Measurements from ENCODE around the gene EEFSEC.
A peak's percentile ranks its signal among the peaks of the same experiment; 100 is the strongest.

The EEFSEC gene

GRCh38 chr3:128226186-128226725 is 73.0 kb downstream of the EEFSEC start:
- Histone ChIP-seq H3F3A (ENCODE audit: insufficient read depth, low read length) (no peaks in the 10 kb centered on the region), H3K9ac (ENCODE audit: low read length) (no peak overlapping the region), H3K9me3 (replicated peaks; ENCODE audit: insufficient read depth, low read length) (no peaks in the 10 kb centered on the region), H3K4me3 (ENCODE audit: low read length) (no peak overlapping the region), H3K27me3 (replicated peaks; ENCODE audit: insufficient read depth, low read length) (no peaks in the 10 kb centered on the region), H3K79me2 (ENCODE audit: low read length) (no peaks in the 10 kb centered on the region), H2AFZ (ENCODE audit: low read length) (no peak overlapping the region), H3K36me3 (replicated peaks; ENCODE audit: insufficient read depth, low read length) (no peaks in the 10 kb centered on the region), H4K20me1 (ENCODE audit: insufficient read depth, low read length) (no peaks in the 10 kb centered on the region), H3K4me1 (ENCODE audit: low read length) (no peaks in the 10 kb centered on the region), H3K27ac (ENCODE audit: low read length) (no peak overlapping the region), H3K9me2 (replicated peaks; ENCODE audit: insufficient read depth, low read length) (no peaks in the 10 kb centered on the region), H3K4me2 (ENCODE audit: low read depth, low read length) (no peak overlapping the region)
- TF ChIP-seq EZH2 (optimal IDR thresholded peaks at IDR 0.05; ENCODE audit: low read depth, low read length): no peak
- TF ChIP-seq EZH2phosphoT487 (IDR thresholded peaks at IDR 0.05; ENCODE audit: low read length): no peak
- no peak for TF ChIP-seq CTCF (IDR thresholded peaks at IDR 0.05; ENCODE audit: low read length)
- DNase-seq: no peak

DNA sequence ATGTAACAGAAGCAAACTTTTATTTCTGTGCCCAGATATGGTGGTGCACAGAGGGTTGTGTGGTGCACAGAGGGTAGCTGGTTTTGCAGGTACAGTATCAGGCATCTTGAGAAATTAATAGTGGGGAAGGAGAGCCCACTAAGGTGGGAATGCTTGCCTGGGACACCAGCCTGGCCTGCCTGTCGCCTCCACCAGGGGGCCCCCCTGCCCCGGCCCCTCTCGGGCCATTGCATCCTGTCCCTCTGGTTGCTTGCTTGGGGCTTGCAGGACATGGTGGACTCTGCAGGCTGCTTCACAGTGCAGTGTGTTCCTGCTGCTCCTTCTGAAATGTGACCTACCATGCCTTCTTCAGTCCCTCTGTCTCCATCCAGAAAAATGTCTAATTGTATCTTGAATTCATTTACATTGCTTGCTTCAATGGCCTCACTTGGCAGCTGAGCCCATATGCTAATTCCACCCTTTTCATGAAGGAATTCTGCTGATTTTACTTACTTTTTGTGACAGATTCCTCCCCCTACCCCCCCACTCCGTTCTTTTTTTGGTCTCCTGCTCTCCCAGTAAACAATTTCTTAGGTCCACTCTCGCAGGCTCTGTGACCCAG is 73.6 kb downstream of the EEFSEC start:
- Histone ChIP-seq H3K36me3 (replicated peaks; ENCODE audit: insufficient read depth, low read length) (no peaks in the 10 kb centered on the region), H3F3A (ENCODE audit: insufficient read depth, low read length) (no peaks in the 10 kb centered on the region), H3K4me1 (ENCODE audit: low read length) (no peaks in the 10 kb centered on the region), H2AFZ (ENCODE audit: low read length) (no peak overlapping the region), H3K27ac (ENCODE audit: low read length) (no peak overlapping the region), H3K9me3 (replicated peaks; ENCODE audit: insufficient read depth, low read length) (no peaks in the 10 kb centered on the region), H3K4me2 (ENCODE audit: low read depth, low read length) (no peak overlapping the region), H4K20me1 (ENCODE audit: insufficient read depth, low read length) (no peaks in the 10 kb centered on the region), H3K9me2 (replicated peaks; ENCODE audit: insufficient read depth, low read length) (no peaks in the 10 kb centered on the region), H3K9ac (ENCODE audit: low read length) (no peak overlapping the region), H3K79me2 (ENCODE audit: low read length) (no peaks in the 10 kb centered on the region), H3K4me3 (ENCODE audit: low read length) (no peak overlapping the region), H3K27me3 (replicated peaks; ENCODE audit: insufficient read depth, low read length) (no peaks in the 10 kb centered on the region)
- no peak for DNase-seq
- TF ChIP-seq EZH2phosphoT487 (IDR thresholded peaks at IDR 0.05; ENCODE audit: low read length) (no peak), CTCF (IDR thresholded peaks at IDR 0.05; ENCODE audit: low read length) (peak; percentile 58), EZH2 (optimal IDR thresholded peaks at IDR 0.05; ENCODE audit: low read depth, low read length) (no peak)

DNA sequence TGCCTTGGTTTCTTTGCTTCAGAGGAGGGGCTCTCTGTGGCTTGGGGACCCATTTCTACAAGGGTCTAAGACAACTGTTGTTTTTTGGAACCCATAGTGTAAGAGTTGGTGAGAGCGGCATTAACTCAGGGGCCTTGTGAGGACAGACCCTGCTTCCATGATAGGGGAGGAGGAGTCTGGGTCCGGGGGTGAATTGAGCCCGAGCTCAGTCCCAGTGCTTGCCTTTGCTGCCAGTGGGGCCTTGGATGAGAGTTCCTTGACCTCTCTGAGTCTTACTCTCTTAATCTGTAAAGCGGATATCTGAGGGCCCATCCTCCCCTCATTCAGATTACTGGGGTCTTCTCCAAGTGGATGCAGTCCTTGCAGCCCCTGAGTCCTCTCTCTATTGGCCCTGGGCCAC is 74.2 kb downstream of the EEFSEC start:
- no peaks in the 10 kb centered on the region for H4K20me1 ChIP-seq (ENCODE audit: insufficient read depth, low read length)
- no peaks in the 10 kb centered on the region for H3K9me3 ChIP-seq (replicated peaks; ENCODE audit: insufficient read depth, low read length)
- no peaks in the 10 kb centered on the region for H3K4me1 ChIP-seq (ENCODE audit: low read length)
- TF ChIP-seq CTCF (IDR thresholded peaks at IDR 0.05; ENCODE audit: low read length) (no peak), EZH2phosphoT487 (IDR thresholded peaks at IDR 0.05; ENCODE audit: low read length) (no peak), EZH2 (optimal IDR thresholded peaks at IDR 0.05; ENCODE audit: low read depth, low read length) (no peak)
- H3K36me3 ChIP-seq (replicated peaks; ENCODE audit: insufficient read depth, low read length): no peaks in the 10 kb centered on the region
- H2AFZ ChIP-seq (ENCODE audit: low read length): no peak overlapping the region
- no peaks in the 10 kb centered on the region for H3K9me2 ChIP-seq (replicated peaks; ENCODE audit: insufficient read depth, low read length)
- DNase-seq: no peak
- H3F3A ChIP-seq (ENCODE audit: insufficient read depth, low read length): no peaks in the 10 kb centered on the region
- H3K79me2 ChIP-seq (ENCODE audit: low read length): no peaks in the 10 kb centered on the region
- no peak overlapping the region for H3K4me2 ChIP-seq (ENCODE audit: low read depth, low read length)
- no peak overlapping the region for H3K9ac ChIP-seq (ENCODE audit: low read length)
- H3K27me3 ChIP-seq (replicated peaks; ENCODE audit: insufficient read depth, low read length): no peaks in the 10 kb centered on the region
- H3K27ac ChIP-seq (ENCODE audit: low read length): no peak overlapping the region
- no peak overlapping the region for H3K4me3 ChIP-seq (ENCODE audit: low read length)

All from MM.1S (cell line).